SK-N-SH treated with all-trans-retinoic acid at 6 μM for 48 hours (cell line): ENCODE data around the gene PTPRN2.

Experiments
- PATZ1 ChIP-seq: fragments of 250-450 bp; sonication (Bioruptor Pico); IDR thresholded peaks from 2 replicates; pipeline ENCODE4 v1.8.0; 2020; ENCODE audit warnings: mild to moderate bottlenecking, moderate library complexity, borderline replicate concordance
- POU6F1 ChIP-seq: fragments of 250-450 bp; sonication (Bioruptor Pico); IDR thresholded peaks from 2 replicates; pipeline ENCODE4 v1.8.0; 2021; ENCODE audit warnings: low read depth, mild to moderate bottlenecking, moderate library complexity, borderline replicate concordance
- RARB ChIP-seq: fragments of 250-450 bp; sonication (Bioruptor Pico); IDR thresholded peaks from 2 replicates; pipeline ENCODE4 v1.8.0; 2021; ENCODE audit warnings: mild to moderate bottlenecking, moderate library complexity
- ZFP30 ChIP-seq: fragments of 450-650 bp; formaldehyde crosslinking; IDR thresholded peaks from 2 replicates; pipeline ENCODE4 v1.5.0; 2022; ENCODE audit warnings: mild to moderate bottlenecking, moderate library complexity
- ZNF8 ChIP-seq: fragments of 450-650 bp; formaldehyde crosslinking; IDR thresholded peaks from 2 replicates; pipeline ENCODE4 v1.5.0; 2020; ENCODE audit warnings: mild to moderate bottlenecking, moderate library complexity

- TF ChIP-seq POU6F1, result no peak
- TF ChIP-seq RARB (CRISPR knock-in tag), result no peak
- no peak for TF ChIP-seq ZNF8
- TF ChIP-seq ZFP30 (CRISPR knock-in tag), result no peak
- TF ChIP-seq PATZ1, result no peak
Observed at GRCh38 chr7:158093156-158093796, 494.3 kb downstream of the PTPRN2 start.
